Inflammatory macrophage treated with lipopolysaccharide for 1 hour (primary cell): ENCODE results near the gene LILRA5.
A peak's percentile ranks its signal among the peaks of the same experiment; 100 is the strongest.
"Not testable (repeated sequence)": the region's sequence is repeated elsewhere in the genome, so short reads cannot be mapped to it uniquely, and the experiment has no call there.

Experiments used
- DNase-seq, 2 donors: peaks; one replicate each; pipeline ENCODE4 v3.0.0-alpha.2; 2020 to 2022

LILRA5 gene

GRCh38 chr19:54312436-54313377, at the start of gene LILRA5:
TSS of gene LILRA5 (minus strand) at chr19:54313166. CDS start at chr19:54313019, 147 bp downstream.
- peak; percentile 83 to 90 for DNase-seq

GRCh38 chr19:54361680-54362422, 48.9 kb upstream of the LILRA5 start:
- DNase-seq: peak; percentile 63 to 65

- DNase-seq: not testable (repeated sequence)
Measured at GRCh38 chr19:54359149-54359820, 46.3 kb upstream of the LILRA5 start.

GRCh38 chr19:54357381-54357780, 44.4 kb upstream of the LILRA5 start:
- DNase-seq: no peak

GRCh38 chr19:54356444-54357056, 43.6 kb upstream of the LILRA5 start:
- no peak for DNase-seq

- DNase-seq: no peak
Measured at GRCh38 chr19:54355675-54356074, 42.7 kb upstream of the LILRA5 start.

- no peak for DNase-seq
Measured at GRCh38 chr19:54354761-54355160, 41.8 kb upstream of the LILRA5 start.

GRCh38 chr19:54352546-54352945, 39.6 kb upstream of the LILRA5 start:
- peak in 1 of 2 donors; percentile 25 for DNase-seq

- DNase-seq: no peak
Measured at GRCh38 chr19:54352041-54352440, 39.1 kb upstream of the LILRA5 start.

- DNase-seq: no peak
Measured at GRCh38 chr19:54351474-54351873, 38.5 kb upstream of the LILRA5 start.

GRCh38 chr19:54345938-54346386, 33.0 kb upstream of the LILRA5 start:
- DNase-seq: peak; percentile 80 to 81

- no peak for DNase-seq
Measured at GRCh38 chr19:54343868-54344267, 30.9 kb upstream of the LILRA5 start.

- DNase-seq: no peak
Measured at GRCh38 chr19:54341295-54341694, 28.3 kb upstream of the LILRA5 start.

GRCh38 chr19:54339646-54340358, 26.8 kb upstream of the LILRA5 start:
- no peak for DNase-seq

GRCh38 chr19:54338521-54338920, 25.6 kb upstream of the LILRA5 start:
- no peak for DNase-seq

GRCh38 chr19:54337858-54338230, 24.9 kb upstream of the LILRA5 start:
- DNase-seq: no peak

GRCh38 chr19:54336893-54337857, 24.2 kb upstream of the LILRA5 start:
- DNase-seq: no peak

- no peak for DNase-seq
Measured at GRCh38 chr19:54335979-54336892, 23.3 kb upstream of the LILRA5 start.

- peak; percentile 69 to 82 for DNase-seq
Measured at GRCh38 chr19:54335164-54335563, 22.2 kb upstream of the LILRA5 start.
